Fibroblast of peridontal ligament (primary cell): ENCODE results near the gene FLT3LG.
"Not testable (repeated sequence)": the region's sequence is repeated elsewhere in the genome, so short reads cannot be mapped to it uniquely, and the experiment has no call there.

Source experiments
- DNase-seq: peaks from one replicate; pipeline ENCODE4 v3.0.0-alpha.2; 2010; ENCODE audit errors: extremely low read depth

The FLT3LG gene

GRCh38 chr19:49463960-49464740 is 9.9 kb upstream of the FLT3LG start:
- no peak for DNase-seq

- no peak for DNase-seq
These were observed 8.6 kb upstream of the FLT3LG start for GRCh38 chr19:49465371-49465770.

GRCh38 chr19:49468199-49468598 is 5.8 kb upstream of the FLT3LG start:
- DNase-seq, result no peak

- DNase-seq, result peak; percentile 71
These were observed 5.1 kb upstream of the FLT3LG start for GRCh38 chr19:49468746-49469447.

GRCh38 chr19:49469828-49470614 is 4.0 kb upstream of the FLT3LG start:
- DNase-seq, result no peak

- no peak for DNase-seq
These were observed 3.4 kb upstream of the FLT3LG start for GRCh38 chr19:49470615-49470978.

GRCh38 chr19:49472936-49473335 is 1.1 kb upstream of the FLT3LG start:
- no peak for DNase-seq

GRCh38 chr19:49473501-49473867 is 531 bp upstream of the FLT3LG start:
- not testable (repeated sequence) for DNase-seq

GRCh38 chr19:49474542-49474924 is 518 bp downstream of the FLT3LG start:
- no peak for DNase-seq

GRCh38 chr19:49475191-49475917 is 1.3 kb downstream of the FLT3LG start:
- DNase-seq, result no peak

GRCh38 chr19:49475995-49476880 is 2.2 kb downstream of the FLT3LG start:
- DNase-seq, result no peak

GRCh38 chr19:49479975-49480628 is 6.1 kb downstream of the FLT3LG start:
- no peak for DNase-seq

GRCh38 chr19:49481020-49481683 is 7.1 kb downstream of the FLT3LG start:
- DNase-seq, result no peak

- DNase-seq, result no peak
These were observed 12.2 kb downstream of the FLT3LG start for GRCh38 chr19:49486232-49486631.

- DNase-seq, result no peak
These were observed 12.8 kb downstream of the FLT3LG start for GRCh38 chr19:49486710-49487276.

- DNase-seq, result peak; percentile 99
These were observed 13.4 kb downstream of the FLT3LG start, which contains the start of gene RPL13A for GRCh38 chr19:49487277-49488045. RPL13A (plus strand) TSS chr19:49487608; CDS start chr19:49487630, 22 bp downstream.

- DNase-seq, result no peak
These were observed 14.2 kb downstream of the FLT3LG start for GRCh38 chr19:49488046-49488862.
